Cardiac fibroblast (primary cell): ENCODE measurements around the gene SNX14.
"Not testable (repeated sequence)": the region's sequence is repeated elsewhere in the genome, so short reads cannot be mapped to it uniquely, and the experiment has no call there.

Experiments
- DNase-seq, 2 donors: peaks; one replicate each; pipeline versions ENCODE4 v3.0.0 to v3.0.0-alpha.2; 2010; ENCODE audit warnings: low read depth in 2 of 2
- H3K4me3 ChIP-seq, 2 donors: replicated peaks in 1 of 2; 1 replicate in 1 of 2; 2 replicates in 1 of 2; pipeline ENCODE4 v1.5.1; 2011; ENCODE audit warnings: low read depth in 2 of 2, low read length in 2 of 2, mild to moderate bottlenecking in 2 of 2, moderate library complexity in 1 of 2
- TF ChIP-seq, protein P1 (sequence below): IDR thresholded peaks from one replicate; pipeline ENCODE4 v1.5.1; 2011; ENCODE audit warnings: low read depth, mild to moderate bottlenecking, low read length, inconsistent platforms

The SNX14 gene

DNA sequence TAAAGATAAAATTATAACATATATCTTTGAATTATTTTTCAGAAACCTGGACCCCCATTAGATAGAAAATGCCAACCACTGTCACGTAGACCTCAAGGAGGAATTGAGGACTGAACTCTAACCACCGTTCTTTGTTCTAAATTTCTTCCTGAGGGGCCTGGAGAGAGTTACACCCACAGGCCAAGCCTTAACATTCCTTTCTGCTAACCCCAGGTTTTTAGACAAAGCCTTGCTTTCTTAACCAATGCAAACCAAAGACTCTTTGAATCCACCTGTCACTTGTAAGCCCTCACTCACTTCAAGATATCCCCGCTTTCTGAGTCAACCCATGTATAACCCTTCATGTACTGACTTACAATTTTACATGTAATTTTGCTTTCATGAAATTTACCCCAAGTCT is 41.0 kb downstream of the SNX14 start:
- no peak overlapping the region for H3K4me3 ChIP-seq
- DNase-seq, result no peak
- TF ChIP-seq, protein P1, sequence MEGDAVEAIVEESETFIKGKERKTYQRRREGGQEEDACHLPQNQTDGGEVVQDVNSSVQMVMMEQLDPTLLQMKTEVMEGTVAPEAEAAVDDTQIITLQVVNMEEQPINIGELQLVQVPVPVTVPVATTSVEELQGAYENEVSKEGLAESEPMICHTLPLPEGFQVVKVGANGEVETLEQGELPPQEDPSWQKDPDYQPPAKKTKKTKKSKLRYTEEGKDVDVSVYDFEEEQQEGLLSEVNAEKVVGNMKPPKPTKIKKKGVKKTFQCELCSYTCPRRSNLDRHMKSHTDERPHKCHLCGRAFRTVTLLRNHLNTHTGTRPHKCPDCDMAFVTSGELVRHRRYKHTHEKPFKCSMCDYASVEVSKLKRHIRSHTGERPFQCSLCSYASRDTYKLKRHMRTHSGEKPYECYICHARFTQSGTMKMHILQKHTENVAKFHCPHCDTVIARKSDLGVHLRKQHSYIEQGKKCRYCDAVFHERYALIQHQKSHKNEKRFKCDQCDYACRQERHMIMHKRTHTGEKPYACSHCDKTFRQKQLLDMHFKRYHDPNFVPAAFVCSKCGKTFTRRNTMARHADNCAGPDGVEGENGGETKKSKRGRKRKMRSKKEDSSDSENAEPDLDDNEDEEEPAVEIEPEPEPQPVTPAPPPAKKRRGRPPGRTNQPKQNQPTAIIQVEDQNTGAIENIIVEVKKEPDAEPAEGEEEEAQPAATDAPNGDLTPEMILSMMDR, result no peak

DNA sequence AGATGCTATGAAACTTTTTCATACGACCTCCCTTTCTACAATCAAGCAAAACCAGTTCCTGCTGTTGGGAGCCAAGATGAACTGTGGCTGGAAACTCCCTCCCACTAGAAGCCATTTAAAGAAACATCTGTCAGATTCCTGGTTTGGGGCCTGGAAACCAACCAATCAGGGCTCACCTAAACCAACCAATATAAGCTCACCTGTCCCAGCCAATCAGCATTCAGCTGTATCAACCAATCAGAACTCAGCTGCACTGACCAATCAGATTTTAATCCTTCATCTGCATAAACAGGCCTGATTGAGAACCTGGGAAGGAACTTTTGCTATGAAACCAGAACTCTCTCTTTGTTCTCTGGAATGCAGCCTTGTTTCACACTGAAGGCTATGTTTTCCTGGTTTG is 42.4 kb downstream of the SNX14 start:
- TF ChIP-seq, protein P1, result no peak
- peak in 1 of 2 donors; percentile 18 for DNase-seq
- H3K4me3 ChIP-seq, result no peak overlapping the region

DNA sequence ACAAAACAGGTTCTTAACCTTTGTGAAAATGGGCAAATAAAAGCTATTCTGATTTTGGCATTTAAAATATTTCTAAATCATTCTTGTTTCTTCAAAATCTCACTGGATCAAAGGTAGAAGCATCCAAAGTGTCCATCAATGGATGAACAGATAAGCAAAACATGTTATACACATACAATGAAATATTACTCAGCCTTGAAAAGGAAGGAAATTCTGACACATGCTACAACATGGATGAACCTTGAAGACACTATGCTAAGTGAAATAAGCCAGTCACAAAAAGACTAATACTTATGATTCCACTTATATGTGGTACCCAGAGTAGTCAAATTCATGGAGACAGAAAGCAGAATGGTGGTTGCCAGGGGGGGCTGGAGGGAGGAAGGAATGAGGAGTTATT is 45.9 kb downstream of the SNX14 start:
- TF ChIP-seq, protein P1, result no peak
- H3K4me3 ChIP-seq, result no peak overlapping the region
- no peak for DNase-seq

DNA sequence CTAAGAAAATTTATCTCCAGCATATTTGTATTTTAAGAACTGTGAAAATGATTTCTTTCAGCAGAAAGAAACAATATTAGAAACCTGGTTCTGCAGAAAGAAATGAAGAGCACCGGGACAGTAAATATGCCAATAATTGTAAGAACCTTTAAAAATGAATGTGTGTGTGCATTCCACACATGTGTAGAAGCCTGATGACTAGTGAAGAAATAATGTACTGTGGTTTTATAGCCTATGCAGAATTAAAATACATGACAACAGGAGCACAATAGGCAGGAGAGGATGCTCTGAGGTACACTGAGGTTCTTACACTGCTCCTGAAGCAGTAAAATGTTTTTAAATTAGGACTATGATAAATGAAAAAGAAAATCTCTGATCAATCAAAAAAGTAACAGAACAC is 48.9 kb downstream of the SNX14 start:
- TF ChIP-seq, protein P1, result no peak
- DNase-seq, result peak in 1 of 2 donors; percentile 34
- H3K4me3 ChIP-seq, result no peak overlapping the region

DNA sequence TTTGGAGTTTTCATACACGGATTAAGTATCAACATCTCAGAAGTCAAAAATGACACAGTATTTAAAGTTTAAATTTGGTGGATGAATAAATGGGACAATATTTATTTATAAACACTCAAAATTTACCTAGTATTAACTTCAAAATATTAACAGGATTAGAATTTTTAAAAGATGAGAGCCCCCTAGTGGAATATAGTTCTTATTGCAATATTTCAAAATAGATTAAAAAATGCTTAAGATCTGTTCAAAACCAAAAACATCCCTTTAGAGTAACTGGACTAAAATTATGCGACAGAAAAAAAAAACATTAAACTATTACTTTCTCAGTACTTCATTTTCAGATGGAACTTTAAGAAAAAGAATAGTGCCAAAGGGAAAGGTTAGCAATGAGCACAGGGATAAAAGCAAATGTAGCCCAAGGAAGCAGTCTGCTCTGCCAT is 56.6 kb downstream of the SNX14 start:
- no peak overlapping the region for H3K4me3 ChIP-seq
- TF ChIP-seq, protein P1, result peak; percentile 19
- peak; percentile 27 to 37 for DNase-seq

DNA sequence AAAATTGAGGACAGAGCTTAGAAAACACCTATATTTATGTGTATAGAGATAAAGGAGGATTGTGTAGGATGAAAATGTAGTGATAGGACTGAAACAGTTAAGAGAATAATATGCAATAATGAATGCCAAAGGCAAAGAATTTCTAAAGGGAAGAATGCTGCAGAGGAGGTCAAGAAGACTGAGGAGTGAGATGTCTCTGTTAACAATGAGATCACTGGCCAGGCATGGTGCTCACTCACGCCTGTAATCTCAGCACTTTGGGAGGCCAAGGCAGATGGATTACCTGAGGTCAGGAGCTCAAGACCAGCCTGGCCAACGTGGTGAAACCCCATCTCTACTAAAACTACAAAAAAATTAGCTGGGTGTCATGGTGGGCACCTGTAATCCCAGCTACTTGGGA is 69.4 kb downstream of the SNX14 start:
- not testable (repeated sequence) for H3K4me3 ChIP-seq, DNase-seq

DNA sequence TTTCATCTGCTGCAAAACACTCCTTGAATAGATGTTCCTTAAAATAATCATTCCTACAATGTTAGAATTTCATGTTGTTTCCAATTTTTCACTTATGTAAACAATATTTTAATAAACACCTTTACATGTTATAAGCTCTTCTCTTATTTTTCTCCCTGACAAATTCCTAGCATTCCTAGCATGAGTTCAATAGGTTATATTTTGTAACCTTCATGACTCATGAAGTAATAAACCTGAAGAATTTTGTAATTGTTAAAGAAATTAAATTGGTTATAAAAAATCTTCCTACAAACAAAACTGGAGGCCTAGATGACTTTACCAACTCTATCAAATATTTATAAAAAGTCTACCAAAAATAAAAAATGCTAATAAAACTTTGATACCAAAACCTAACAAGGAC is 77.5 kb downstream of the SNX14 start:
- H3K4me3 ChIP-seq, result no peak overlapping the region
- DNase-seq, result peak; percentile 21 to 46
- TF ChIP-seq, protein P1, result no peak
